HepG2 (cell line): Measurements from ENCODE around the gene NAA15. TPM values are rescaled to one million over a fixed set of nuclear protein-coding genes. Genes with fewer than 3 reads are reported as not detected.

Experiments
- ATAC-seq: fragments of 200-7000 bp; cut with Tn5 transposase; 3 replicates; pipeline ENCODE4 v1.9.1; 2020; ENCODE audit warnings: mild to moderate bottlenecking, moderate library complexity
- BruUV-seq: library from RNA; stranded (reverse); fragments of 400-500 nt; replicated peaks from 2 replicates; lab custom pipeline; 2021; lab: Mats Ljungman, UMichigan
- CTCF ChIA-PET: fragments of 300-600 bp; formaldehyde crosslinking; extraction: SDS; loops from one replicate; lab custom pipeline; 2021; ENCODE audit warnings: low total read pairs, inconsistent platforms, low intra/inter-chr PET ratio; lab: Yijun Ruan, JAX
- POLR2A ChIA-PET: fragments of 350-600 bp; sonication (Branson Sonifier 250); formaldehyde crosslinking; loops from one replicate; lab custom pipeline; 2020; ENCODE audit warnings: antibody characterized with exemption, inconsistent platforms; lab: Yijun Ruan, JAX
- DNase-seq: peaks from one replicate; pipeline ENCODE4 v3.0.0-alpha.2; 2015; ENCODE audit warnings: low spot score
- FAIRE-seq: peaks from 3 replicates; lab custom pipeline; 2011; peaks lifted over from hg19 to GRCh38; lab: Jason Lieb, UNC
- H2AFZ ChIP-seq: one replicate; pipeline ENCODE4 v1.6.1; 2011; ENCODE audit warnings: low read length, inconsistent platforms
- H3K27ac ChIP-seq: fragments of 300-600 bp; 3 replicates; pipeline ENCODE4 v1.8.0; 2011; ENCODE audit warnings: mixed run types, mild to moderate bottlenecking, mixed read lengths, low read length, inconsistent platforms; ENCODE audit not compliant: insufficient read depth; ENCODE audit errors: extremely low read length
- H3K27me3 ChIP-seq, 2 experiments: fragments of 200-600 bp in 1 of 2; 2 replicates in 1 of 2; 3 replicates in 1 of 2; pipeline versions ENCODE4 v1.6.0 to v1.8.0; 2011; ENCODE audit warnings: low read length in 2 of 2, mild to moderate bottlenecking in 2 of 2, moderate library complexity in 2 of 2, inconsistent platforms in 1 of 2; ENCODE audit not compliant: insufficient read depth in 2 of 2, control insufficient read depth in 1 of 2
- H3K36me3 ChIP-seq, 2 experiments: fragments of 200-600 bp in 1 of 2; replicated peaks in 1 of 2; 2 replicates in 1 of 2; 3 replicates in 1 of 2; pipeline versions ENCODE4 v1.5.1 to v1.8.0; 2011; ENCODE audit warnings: low read length in 2 of 2, inconsistent platforms in 1 of 2; ENCODE audit not compliant: insufficient read depth in 2 of 2, control insufficient read depth in 1 of 2
- H3K4me1 ChIP-seq: 2 replicates; pipeline ENCODE4 v1.5.1; 2012; ENCODE audit warnings: low read length, inconsistent platforms; ENCODE audit not compliant: insufficient read depth
- H3K4me2 ChIP-seq: 2 replicates; pipeline ENCODE4 v1.6.0; 2011; ENCODE audit warnings: low read depth, low read length, inconsistent platforms
- H3K4me3 ChIP-seq, 3 experiments: fragments of 200-600 bp in 1 of 3; sonication (generic), shearing (Covaris generic) in 1 of 3; replicated peaks in 1 of 3; 2 replicates each; pipeline ENCODE4 v1.5.1; 2011 to 2016; ENCODE audit warnings: low read length in 3 of 3, inconsistent platforms in 2 of 3, low read depth in 2 of 3, mild to moderate bottlenecking in 2 of 3, control low read depth in 1 of 3, mixed read lengths in 1 of 3; ENCODE audit not compliant: insufficient read depth in 1 of 3
- H3K79me2 ChIP-seq: one replicate; pipeline ENCODE4 v1.6.1; 2011; ENCODE audit warnings: low read length, inconsistent platforms; ENCODE audit not compliant: insufficient read depth
- H3K9ac ChIP-seq: 2 replicates; pipeline ENCODE4 v1.6.0; 2011; ENCODE audit warnings: mild to moderate bottlenecking, low read depth, low read length, inconsistent platforms; ENCODE audit not compliant: insufficient read depth
- H3K9me3 ChIP-seq: 2 replicates; pipeline ENCODE4 v1.5.1; 2012; ENCODE audit warnings: mild to moderate bottlenecking, low read length
- H4K20me1 ChIP-seq: 2 replicates; pipeline ENCODE4 v1.6.0; 2011; ENCODE audit warnings: inconsistent platforms, mild to moderate bottlenecking, low read length, moderate library complexity; ENCODE audit not compliant: insufficient read depth
- ETV5 ChIP-seq: IDR thresholded peaks from 2 replicates; pipeline ENCODE4 v1.6.1; 2018; ENCODE audit warnings: missing biosample characterization, missing genetic modification reagents, inconsistent platforms, borderline replicate concordance
- EZH2 ChIP-seq: conservative IDR thresholded peaks from 2 replicates; pipeline ENCODE4 v1.6.1; 2012; ENCODE audit warnings: mild to moderate bottlenecking, low read depth, low read length, moderate library complexity
- KMT2A ChIP-seq: sonication (generic); formaldehyde crosslinking; IDR thresholded peaks from 2 replicates; pipeline ENCODE4 v1.4.0; 2020; ENCODE audit warnings: missing genetic modification reagents
- NFYC ChIP-seq: IDR thresholded peaks from 2 replicates; pipeline ENCODE4 v1.6.1; 2016; ENCODE audit warnings: missing genetic modification reagents, missing compliant biosample characterization
- PHF5A ChIP-seq: IDR thresholded peaks from one replicate; pipeline ENCODE4 v1.6.1; 2018; ENCODE audit warnings: low read depth, missing genetic modification reagents; ENCODE audit not compliant: unreplicated experiment
- SRSF1 ChIP-seq: fragments of 200-400 bp; formaldehyde crosslinking; optimal IDR thresholded peaks from 2 replicates; pipeline ENCODE3; 2017; ENCODE audit warnings: mild to moderate bottlenecking, low read depth, low read length, moderate library complexity
- U2AF2 ChIP-seq: fragments of 200-400 bp; formaldehyde crosslinking; IDR thresholded peaks from 2 replicates; pipeline ENCODE4 v1.6.1; 2017; ENCODE audit warnings: low read depth, mild to moderate bottlenecking, low read length
- ZBTB7A ChIP-seq: sonication (generic); formaldehyde crosslinking; IDR thresholded peaks from 2 replicates; pipeline ENCODE4 v1.8.0; 2022; ENCODE audit warnings: mild to moderate bottlenecking, missing genetic modification reagents
- ZNF207 ChIP-seq: fragments of 450-650 bp; IDR thresholded peaks from 2 replicates; pipeline ENCODE4 v1.6.1; 2016; ENCODE audit warnings: antibody characterized with exemption, borderline replicate concordance
- ZNF543 ChIP-seq: sonication (generic); formaldehyde crosslinking; IDR thresholded peaks from 2 replicates; pipeline ENCODE4 v1.4.0; 2020; ENCODE audit warnings: mild to moderate bottlenecking, missing genetic modification reagents
- ZNF550 ChIP-seq: sonication (generic); formaldehyde crosslinking; IDR thresholded peaks from 2 replicates; pipeline ENCODE4 v1.4.0; 2020; ENCODE audit warnings: mild to moderate bottlenecking, missing genetic modification reagents, borderline replicate concordance
- ZSCAN31 ChIP-seq: sonication (generic); formaldehyde crosslinking; IDR thresholded peaks from 2 replicates; pipeline ENCODE4 v1.5.0; 2020; ENCODE audit warnings: low read depth, mild to moderate bottlenecking, missing genetic modification reagents
- WGBS: methylation state at CpG from one replicate; pipeline ENCODE4 v1.1.6; 2017; ENCODE audit warnings: low lambda C conversion rate; 5-methylcytosine and 5-hydroxymethylcytosine counted together
- in situ Hi-C: cut with HindIII; loops from 2 replicates; pipeline ENCODE4 v1.10.0; 2017; ENCODE audit warnings: low pct_unique_long_range_greater_than_20kb; ENCODE audit not compliant: extremely low pct_ligation_motif_present
- intact Hi-C: fragments of 100-400 bp; cut with micrococcal nuclease; formaldehyde crosslinking; loops from one replicate; pipeline ENCODE4 v1.10.0; 2022; ENCODE audit not compliant: unreplicated experiment
- polyA plus RNA-seq, 8 experiments: library from polyadenylated mRNA; depleted of rRNA in 3 of 8; stranded (reverse) in 7 of 8; unstranded in 1 of 8; fragments of >200 nt; fragmentation: Illumina TruSeq in 4 of 8; extraction: Trizol in 4 of 8; gene quantifications; 2 replicates each; pipeline versions ENCODE4 v1.2.1 to v1.2.3, GENCODE V29; 2011 to 2016; ENCODE audit warnings: low read depth in 4 of 8, missing spikeins in 1 of 8, mixed read lengths in 1 of 8; ENCODE audit not compliant: insufficient read depth in 1 of 8
- total RNA-seq, 5 experiments: library from RNA; depleted of rRNA; stranded (reverse); fragments of >200 nt; fragmentation: Illumina TruSeq; extraction: Trizol; gene quantifications; 2 replicates each; pipeline ENCODE4 v1.2.3, GENCODE V29; 2016; ENCODE audit warnings: low read depth in 1 of 5
- TF ChIP-seq, protein P1 (sequence below): sonication (generic); formaldehyde crosslinking; IDR thresholded peaks from 2 replicates; pipeline ENCODE4 v1.4.0; 2020; ENCODE audit warnings: missing genetic modification reagents
- TF ChIP-seq, protein P2 (sequence below): sonication (generic); formaldehyde crosslinking; IDR thresholded peaks from 2 replicates; pipeline ENCODE4 v1.5.1; 2020; ENCODE audit warnings: mild to moderate bottlenecking, missing genetic modification reagents, moderate library complexity
- TF ChIP-seq, protein P3 (sequence below): sonication (generic); formaldehyde crosslinking; IDR thresholded peaks from 2 replicates; pipeline ENCODE4 v1.4.0; 2020; ENCODE audit warnings: missing genetic modification reagents
- TF ChIP-seq, protein P4 (sequence below): IDR thresholded peaks from 2 replicates; pipeline ENCODE4 v1.6.1; 2016; ENCODE audit warnings: missing genetic modification reagents, missing compliant biosample characterization

NAA15 gene
- total and polyA plus RNA-seq, 2 of the 13 experiments (the other 11 are each of a cell fraction or from before 2014, with no cell fraction given) = 6.2 to 50.2 TPM

DNA sequence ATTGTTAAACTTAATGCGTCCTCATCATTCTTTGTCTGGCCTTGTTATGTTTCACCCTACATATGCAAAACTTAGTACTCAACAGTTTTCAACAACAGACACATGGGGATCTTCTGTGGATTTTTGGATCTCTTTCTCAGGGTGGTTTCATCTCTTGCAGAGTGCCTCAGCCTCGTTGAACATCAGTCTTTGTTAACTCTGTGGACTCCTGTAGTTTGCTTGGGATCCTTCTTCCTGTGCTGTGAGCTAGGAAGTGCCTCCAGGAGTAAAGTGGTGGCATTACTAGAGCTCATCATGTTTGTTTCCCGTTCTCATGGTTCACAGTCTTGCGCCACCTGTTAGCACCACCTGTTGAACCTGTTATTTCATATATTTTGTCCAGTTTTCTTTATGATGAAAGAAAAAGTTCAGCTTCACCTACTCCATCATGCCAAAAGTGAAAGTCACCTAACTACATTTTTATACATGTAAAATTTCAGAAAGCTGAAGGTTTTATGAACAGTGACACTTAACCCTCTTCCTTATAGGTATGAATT is 28.4 kb downstream of the NAA15 start:
- H3K4me1 ChIP-seq = peaks cover 11% of the 10 kb centered on the region
- WGBS = 89% methylated on average over 4 of the region's 4 CpGs
- H3K4me3 ChIP-seq = no peak overlapping the region
- ChIA-PET POLR2A (no interaction called here), CTCF (no interaction called here)
- H3K9ac ChIP-seq = no peak overlapping the region
- no peak overlapping the region for H2AFZ ChIP-seq
- H3K27me3 ChIP-seq = no peaks in the 10 kb centered on the region
- no peaks in the 10 kb centered on the region for H3K9me3 ChIP-seq
- peaks cover 5 to 12% of the 10 kb centered on the region in 2 experiments for H3K36me3 ChIP-seq
- H3K4me2 ChIP-seq = no peak overlapping the region
- peaks cover 77% of the 10 kb centered on the region for H3K79me2 ChIP-seq
- FAIRE-seq (no peak), DNase-seq (no peak), ATAC-seq (no peak)
- TF ChIP-seq ZSCAN31 = no peak
- no peak for TF ChIP-seq EZH2
- TF ChIP-seq ZNF550 (CRISPR knock-in tag) = no peak
- TF ChIP-seq, protein P1, sequence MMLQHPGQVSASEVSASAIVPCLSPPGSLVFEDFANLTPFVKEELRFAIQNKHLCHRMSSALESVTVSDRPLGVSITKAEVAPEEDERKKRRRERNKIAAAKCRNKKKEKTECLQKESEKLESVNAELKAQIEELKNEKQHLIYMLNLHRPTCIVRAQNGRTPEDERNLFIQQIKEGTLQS = no peak
- TF ChIP-seq ZNF543 (CRISPR knock-in tag) = no peak
- TF ChIP-seq, protein P2, sequence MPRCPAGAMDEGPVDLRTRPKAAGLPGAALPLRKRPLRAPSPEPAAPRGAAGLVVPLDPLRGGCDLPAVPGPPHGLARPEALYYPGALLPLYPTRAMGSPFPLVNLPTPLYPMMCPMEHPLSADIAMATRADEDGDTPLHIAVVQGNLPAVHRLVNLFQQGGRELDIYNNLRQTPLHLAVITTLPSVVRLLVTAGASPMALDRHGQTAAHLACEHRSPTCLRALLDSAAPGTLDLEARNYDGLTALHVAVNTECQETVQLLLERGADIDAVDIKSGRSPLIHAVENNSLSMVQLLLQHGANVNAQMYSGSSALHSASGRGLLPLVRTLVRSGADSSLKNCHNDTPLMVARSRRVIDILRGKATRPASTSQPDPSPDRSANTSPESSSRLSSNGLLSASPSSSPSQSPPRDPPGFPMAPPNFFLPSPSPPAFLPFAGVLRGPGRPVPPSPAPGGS = no peak
- TF ChIP-seq, protein P3, sequence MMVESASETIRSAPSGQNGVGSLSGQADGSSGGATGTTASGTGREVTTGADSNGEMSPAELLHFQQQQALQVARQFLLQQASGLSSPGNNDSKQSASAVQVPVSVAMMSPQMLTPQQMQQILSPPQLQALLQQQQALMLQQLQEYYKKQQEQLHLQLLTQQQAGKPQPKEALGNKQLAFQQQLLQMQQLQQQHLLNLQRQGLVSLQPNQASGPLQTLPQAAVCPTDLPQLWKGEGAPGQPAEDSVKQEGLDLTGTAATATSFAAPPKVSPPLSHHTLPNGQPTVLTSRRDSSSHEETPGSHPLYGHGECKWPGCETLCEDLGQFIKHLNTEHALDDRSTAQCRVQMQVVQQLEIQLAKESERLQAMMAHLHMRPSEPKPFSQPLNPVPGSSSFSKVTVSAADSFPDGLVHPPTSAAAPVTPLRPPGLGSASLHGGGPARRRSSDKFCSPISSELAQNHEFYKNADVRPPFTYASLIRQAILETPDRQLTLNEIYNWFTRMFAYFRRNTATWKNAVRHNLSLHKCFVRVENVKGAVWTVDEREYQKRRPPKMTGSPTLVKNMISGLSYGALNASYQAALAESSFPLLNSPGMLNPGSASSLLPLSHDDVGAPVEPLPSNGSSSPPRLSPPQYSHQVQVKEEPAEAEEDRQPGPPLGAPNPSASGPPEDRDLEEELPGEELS (CRISPR knock-in tag) = no peak
- no peak for TF ChIP-seq KMT2A (CRISPR knock-in tag)
- TF ChIP-seq ZBTB7A (CRISPR knock-in tag) = no peak
- no peak for TF ChIP-seq U2AF2
- TF ChIP-seq, protein P4, sequence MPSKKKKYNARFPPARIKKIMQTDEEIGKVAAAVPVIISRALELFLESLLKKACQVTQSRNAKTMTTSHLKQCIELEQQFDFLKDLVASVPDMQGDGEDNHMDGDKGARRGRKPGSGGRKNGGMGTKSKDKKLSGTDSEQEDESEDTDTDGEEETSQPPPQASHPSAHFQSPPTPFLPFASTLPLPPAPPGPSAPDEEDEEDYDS (CRISPR knock-in tag) = no peak
- TF ChIP-seq NFYC (CRISPR knock-in tag) = no peak
- TF ChIP-seq PHF5A (CRISPR knock-in tag) = no peak
- no peak for TF ChIP-seq SRSF1
- no peak for TF ChIP-seq ETV5
- no peak for TF ChIP-seq ZNF207
- no TSS peak for BruUV-seq
- in situ Hi-C loops (no loop called here), intact Hi-C loops (no loop called here)
- 0 out of 2 replicates have a peak, but pooled peaks cover 3% of the 10 kb centered on the region for H4K20me1 ChIP-seq
- no peak overlapping the region for H3K27ac ChIP-seq
